B cell (primary cell): ENCODE data around the gene ACOXL. TPM values are rescaled to one million over a fixed set of nuclear protein-coding genes. Genes with fewer than 3 reads are reported as not detected.

ENCODE experiments used
- ATAC-seq: fragments of 200-7000 bp; cut with Tn5 transposase; one replicate; pipeline ENCODE4 v1.10.0; 2021; ENCODE audit warnings: low read depth, mild to moderate bottlenecking, moderate number of reproducible peaks, moderate library complexity
- CTCF ChIA-PET: fragments of 350-600 bp; sonication (Branson Sonifier 250); formaldehyde crosslinking; loops from one replicate; lab custom pipeline; 2021; ENCODE audit warnings: antibody characterized with exemption, inconsistent platforms; lab: Charles Lee
- POLR2A ChIA-PET: fragments of 350-600 bp; sonication (Branson Sonifier 250); formaldehyde crosslinking; loops from one replicate; lab custom pipeline; 2021; ENCODE audit warnings: antibody characterized with exemption; lab: Charles Lee
- DNase-seq: peaks from one replicate; pipeline ENCODE4 v3.0.0; 2013
- H2AFZ ChIP-seq: 2 replicates; pipeline ENCODE4 v1.6.1; 2012; ENCODE audit warnings: mild to moderate bottlenecking, low read depth, low read length; ENCODE audit not compliant: insufficient read depth, poor library complexity, severe bottlenecking
- H3K27ac ChIP-seq, 2 donors: 1 replicate in 1 of 2; 2 replicates in 1 of 2; pipeline ENCODE4 v1.5.1; 2012 to 2013; ENCODE audit warnings: low read length in 2 of 2, mild to moderate bottlenecking in 2 of 2, moderate library complexity in 1 of 2
- H3K27me3 ChIP-seq, 4 experiments: fragments of 200-600 bp in 1 of 4; sonication (generic) in 1 of 4; replicated peaks in 1 of 4; 1 replicate in 2 of 4; 2 replicates in 2 of 4; pipeline versions ENCODE4 v1.6.1 to v1.7.0; 2013 to 2016; ENCODE audit warnings: low read length in 3 of 4, mild to moderate bottlenecking in 2 of 4, mixed read lengths in 1 of 4, moderate library complexity in 1 of 4; ENCODE audit not compliant: insufficient read depth in 4 of 4, control insufficient read depth in 3 of 4; ENCODE audit errors: control extremely low read depth in 1 of 4
- H3K36me3 ChIP-seq, 2 experiments: replicated peaks in 1 of 2; 1 replicate in 1 of 2; 2 replicates in 1 of 2; pipeline versions ENCODE4 v1.6.1 to v1.7.1; 2013; ENCODE audit warnings: low read length in 1 of 2; ENCODE audit not compliant: insufficient read depth in 2 of 2, control insufficient read depth in 1 of 2; ENCODE audit errors: control extremely low read depth in 1 of 2, extremely low read depth in 1 of 2
- H3K4me1 ChIP-seq, 2 donors: fragments of 200-600 bp in 1 of 2; sonication (generic) in 1 of 2; 1 replicate in 1 of 2; 2 replicates in 1 of 2; pipeline versions ENCODE4 v1.5.1 to v1.6.1; 2013 to 2017; ENCODE audit warnings: low read length in 2 of 2; ENCODE audit not compliant: control insufficient read depth in 2 of 2, insufficient read depth in 2 of 2
- H3K4me2 ChIP-seq: replicated peaks from 2 replicates; pipeline ENCODE3; 2012; ENCODE audit warnings: mild to moderate bottlenecking, low read depth, low read length; ENCODE audit not compliant: poor library complexity, severe bottlenecking
- H3K4me3 ChIP-seq, 5 experiments: fragments of 200-600 bp in 1 of 5; sonication (generic) in 1 of 5; 1 replicate in 3 of 5; 2 replicates in 2 of 5; pipeline versions ENCODE4 v1.5.1 to v1.7.0; 2011 to 2016; ENCODE audit warnings: low read length in 4 of 5, mild to moderate bottlenecking in 4 of 5, low read depth in 2 of 5, control low read depth in 1 of 5, moderate library complexity in 1 of 5; ENCODE audit not compliant: insufficient read depth in 1 of 5; ENCODE audit errors: control extremely low read depth in 1 of 5, extremely low read depth in 1 of 5
- H3K79me2 ChIP-seq: fragments of 200-600 bp; sonication (generic); one replicate; pipeline ENCODE4 v1.6.0; 2016; ENCODE audit warnings: low read length; ENCODE audit not compliant: control insufficient read depth, insufficient read depth
- H3K9ac ChIP-seq: fragments of 200-600 bp; sonication (generic); 2 replicates; pipeline ENCODE4 v1.6.1; 2017; ENCODE audit warnings: mild to moderate bottlenecking, low read length, moderate library complexity
- H3K9me3 ChIP-seq, 3 donors: one replicate each; pipeline versions ENCODE4 v1.6.1 to v1.7.1; 2013; ENCODE audit warnings: low read length in 2 of 3; ENCODE audit not compliant: control insufficient read depth in 2 of 3, insufficient read depth in 1 of 3; ENCODE audit errors: control extremely low read depth in 1 of 3
- H4K20me1 ChIP-seq: 2 replicates; pipeline ENCODE4 v1.6.0; 2012; ENCODE audit warnings: mild to moderate bottlenecking, low read length; ENCODE audit not compliant: insufficient read depth, control insufficient read depth, poor library complexity, severe bottlenecking
- H3K27ac Mint-ChIP-seq: one replicate; pipeline ENCODE4 v1.8.0; 2021; ENCODE audit warnings: mixed read lengths
- H3K27me3 Mint-ChIP-seq: one replicate; pipeline ENCODE4 v1.8.0; 2021; ENCODE audit warnings: mixed read lengths
- H3K4me1 Mint-ChIP-seq: one replicate; pipeline ENCODE4 v1.8.0; 2021; ENCODE audit warnings: mixed read lengths
- H3K4me3 Mint-ChIP-seq: one replicate; pipeline ENCODE4 v1.8.0; 2021; ENCODE audit warnings: mixed read lengths
- H3K9me3 Mint-ChIP-seq: one replicate; pipeline ENCODE4 v1.8.0; 2022; ENCODE audit warnings: mixed read lengths; ENCODE audit not compliant: insufficient read depth
- EZH2 ChIP-seq: IDR thresholded peaks from 2 replicates; pipeline ENCODE4 v1.6.1; 2012; ENCODE audit warnings: borderline replicate concordance, low read depth, mild to moderate bottlenecking, moderate library complexity, low read length; ENCODE audit not compliant: insufficient read depth, poor library complexity, severe bottlenecking
- WGBS: methylation state at CpG from one replicate; pipeline ENCODE4 v1.1.5; 2013; ENCODE audit warnings: missing lambda C conversion rate; ENCODE audit not compliant: insufficient coverage; 5-methylcytosine and 5-hydroxymethylcytosine counted together
- intact Hi-C: fragments of 100-400 bp; cut with micrococcal nuclease; formaldehyde crosslinking; loops from one replicate; pipeline ENCODE4 v1.10.0; 2022
- polyA plus RNA-seq: library from polyadenylated mRNA; depleted of rRNA; stranded (reverse); fragments of >200 nt; gene quantifications from 2 replicates; pipeline ENCODE4 v1.2.3, GENCODE V29; 2012
- total RNA-seq, 2 donors: library from RNA; stranded (reverse); fragments of 120-200 nt in 1 of 2; gene quantifications; 1 replicate in 1 of 2; 2 replicates in 1 of 2; pipeline versions ENCODE4 v1.2.3 to v1.2.4, GENCODE V29; 2013 to 2022
- TF ChIP-seq, protein P1 (sequence below): fragments of 200-600 bp; IDR thresholded peaks from one replicate; pipeline ENCODE4 v1.8.0; 2022; ENCODE audit warnings: antibody characterized with exemption, mild to moderate bottlenecking

The ACOXL gene
- total and polyA plus RNA-seq, 2 donors (not counting 1 experiment from before 2014, with no cell fraction given), result 0.06 TPM; not detected in 1

DNA sequence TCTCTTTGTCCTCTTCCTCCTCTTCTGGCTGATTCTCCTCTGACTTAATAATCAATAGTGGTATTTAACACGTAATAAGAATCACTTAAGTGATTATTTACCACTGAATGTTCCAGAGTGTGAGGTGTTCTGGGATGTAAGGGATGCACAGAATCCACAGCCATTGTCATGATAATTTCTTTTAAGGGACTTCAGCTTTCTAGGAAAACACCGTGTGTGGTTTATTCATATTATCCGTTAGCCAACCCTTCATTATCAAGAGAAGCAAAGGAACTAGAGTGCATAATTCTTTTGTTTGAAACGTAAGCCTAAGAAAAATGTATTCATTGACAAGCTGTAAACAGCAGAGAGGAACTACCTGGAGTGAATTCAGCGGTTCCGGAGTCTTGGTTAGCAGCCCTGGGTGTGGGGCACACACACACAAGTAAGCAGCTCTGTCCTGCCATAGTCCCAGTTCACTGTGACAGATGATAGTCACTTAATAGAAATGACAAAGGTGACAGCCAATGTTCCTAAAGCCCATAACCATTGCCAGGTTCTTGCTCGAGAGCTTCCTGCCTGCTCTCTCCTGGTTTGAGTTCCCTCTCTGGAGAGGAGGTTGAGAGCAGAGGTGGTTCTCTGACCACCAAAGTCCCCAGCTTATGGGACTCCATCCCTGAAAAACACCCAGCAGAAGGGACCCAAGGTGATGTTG, 101.9 kb downstream of the ACOXL start:
- ChIA-PET CTCF (no interaction called here), POLR2A (no interaction called here)

DNA sequence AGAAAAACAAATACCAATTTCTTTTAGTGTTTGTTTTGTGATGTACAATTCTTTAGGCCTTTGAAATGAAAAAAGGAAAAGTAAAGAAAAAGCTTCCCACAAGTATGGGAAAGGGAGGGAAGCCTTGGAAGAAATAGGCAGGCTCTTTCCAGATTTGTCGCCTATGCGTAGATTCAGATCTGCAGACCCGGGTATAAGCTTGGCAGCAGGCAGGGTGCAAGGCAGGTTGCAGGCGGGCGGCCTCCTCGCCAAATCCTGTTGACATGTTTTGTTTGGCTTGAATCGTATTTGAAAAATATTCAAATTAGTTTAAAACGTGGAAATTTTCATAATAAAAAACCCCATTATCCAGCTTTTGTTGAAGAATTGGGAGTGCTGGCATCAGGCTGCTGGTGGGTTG, 104.3 kb downstream of the ACOXL start:
- H3K4me3 ChIP-seq, result no peak overlapping the region
- Mint-ChIP-seq H3K4me1 (no peaks in the 10 kb centered on the region), H3K4me3 (no peak overlapping the region), H3K27ac (no peak overlapping the region), H3K9me3 (no peaks in the 10 kb centered on the region), H3K27me3 (peaks cover 20% of the 10 kb centered on the region)
- H3K4me2 ChIP-seq, result no peak overlapping the region
- WGBS, result 100% methylated on average over 3 of the region's 8 CpGs
- H3K9ac ChIP-seq, result no peak overlapping the region
- ChIA-PET POLR2A (no interaction called here), CTCF (no interaction called here)
- H4K20me1 ChIP-seq, result no peaks in the 10 kb centered on the region
- no peak overlapping the region for H2AFZ ChIP-seq
- no peaks in the 10 kb centered on the region for H3K36me3 ChIP-seq
- no peaks in the 10 kb centered on the region for H3K9me3 ChIP-seq
- ATAC-seq (no peak), DNase-seq (no peak)
- TF ChIP-seq, protein P1, sequence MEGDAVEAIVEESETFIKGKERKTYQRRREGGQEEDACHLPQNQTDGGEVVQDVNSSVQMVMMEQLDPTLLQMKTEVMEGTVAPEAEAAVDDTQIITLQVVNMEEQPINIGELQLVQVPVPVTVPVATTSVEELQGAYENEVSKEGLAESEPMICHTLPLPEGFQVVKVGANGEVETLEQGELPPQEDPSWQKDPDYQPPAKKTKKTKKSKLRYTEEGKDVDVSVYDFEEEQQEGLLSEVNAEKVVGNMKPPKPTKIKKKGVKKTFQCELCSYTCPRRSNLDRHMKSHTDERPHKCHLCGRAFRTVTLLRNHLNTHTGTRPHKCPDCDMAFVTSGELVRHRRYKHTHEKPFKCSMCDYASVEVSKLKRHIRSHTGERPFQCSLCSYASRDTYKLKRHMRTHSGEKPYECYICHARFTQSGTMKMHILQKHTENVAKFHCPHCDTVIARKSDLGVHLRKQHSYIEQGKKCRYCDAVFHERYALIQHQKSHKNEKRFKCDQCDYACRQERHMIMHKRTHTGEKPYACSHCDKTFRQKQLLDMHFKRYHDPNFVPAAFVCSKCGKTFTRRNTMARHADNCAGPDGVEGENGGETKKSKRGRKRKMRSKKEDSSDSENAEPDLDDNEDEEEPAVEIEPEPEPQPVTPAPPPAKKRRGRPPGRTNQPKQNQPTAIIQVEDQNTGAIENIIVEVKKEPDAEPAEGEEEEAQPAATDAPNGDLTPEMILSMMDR, result no peak
- TF ChIP-seq EZH2, result no peak
- H3K27ac ChIP-seq, result no peak overlapping the region
- H3K4me1 ChIP-seq, result no peaks in the 10 kb centered on the region
- H3K27me3 ChIP-seq, result no peaks in the 10 kb centered on the region
- intact Hi-C loops, result no loop called here
- H3K79me2 ChIP-seq, result no peaks in the 10 kb centered on the region

More for the DNA sequence above, 101.9 kb downstream of the ACOXL start:
- H3K27ac ChIP-seq, result no peak overlapping the region
- Mint-ChIP-seq H3K4me3 (no peak overlapping the region), H3K27me3 (peaks cover 32% of the 10 kb centered on the region), H3K9me3 (no peaks in the 10 kb centered on the region), H3K4me1 (no peaks in the 10 kb centered on the region), H3K27ac (no peak overlapping the region)
- TF ChIP-seq, protein P1, result no peak
- TF ChIP-seq EZH2, result no peak
- ATAC-seq, result no peak
- DNase-seq, result no peak
- WGBS, result 62% methylated on average over 3 of the region's 7 CpGs
- H4K20me1 ChIP-seq, result no peaks in the 10 kb centered on the region
- no peaks in the 10 kb centered on the region for H3K9me3 ChIP-seq
- intact Hi-C loops, result no loop called here
- peaks cover 0 to 3% (median 1%) of the 10 kb centered on the region in 4 experiments for H3K27me3 ChIP-seq
- no peak overlapping the region for H3K4me3 ChIP-seq
- H3K9ac ChIP-seq, result no peak overlapping the region
- no peak overlapping the region for H2AFZ ChIP-seq
- H3K36me3 ChIP-seq, result no peaks in the 10 kb centered on the region
- no peaks in the 10 kb centered on the region for H3K4me1 ChIP-seq
- H3K79me2 ChIP-seq, result no peaks in the 10 kb centered on the region
- no peak overlapping the region for H3K4me2 ChIP-seq
